WTC11 (cell line): ENCODE measurements around the gene C9. TPM values are rescaled to one million over a fixed set of nuclear protein-coding genes. Genes with fewer than 3 reads are reported as not detected.

Source experiments
- ATAC-seq: fragments of 200-7000 bp; cut with Tn5 transposase; 2 replicates; pipeline ENCODE4 v1.10.0; 2021; ENCODE audit warnings: mild to moderate bottlenecking, moderate library complexity
- CTCF ChIA-PET: fragments of 300-600 bp; sonication (Branson Sonifier 250); formaldehyde crosslinking; loops from one replicate; lab custom pipeline; 2021; ENCODE audit warnings: antibody characterized with exemption; lab: Charles Lee
- POLR2A ChIA-PET: fragments of 350-600 bp; sonication (Branson Sonifier 250); formaldehyde crosslinking; loops from one replicate; lab custom pipeline; 2021; ENCODE audit warnings: antibody characterized with exemption; lab: Charles Lee
- DNase-seq: peaks from one replicate; pipeline ENCODE4 v3.0.0; 2021; ENCODE audit warnings: low spot score
- H3K27ac Mint-ChIP-seq: 2 replicates; pipeline ENCODE4 v1.8.0; 2021; ENCODE audit warnings: mixed read lengths
- H3K27me3 Mint-ChIP-seq: 2 replicates; pipeline ENCODE4 v1.8.0; 2021; ENCODE audit warnings: low read depth, mild to moderate bottlenecking, moderate library complexity, mixed read lengths
- H3K36me3 Mint-ChIP-seq: 2 replicates; pipeline ENCODE4 v1.8.0; 2021; ENCODE audit warnings: mixed read lengths
- H3K4me1 Mint-ChIP-seq: 2 replicates; pipeline ENCODE4 v1.8.0; 2022; ENCODE audit warnings: mixed read lengths
- H3K4me3 Mint-ChIP-seq: 2 replicates; pipeline ENCODE4 v1.8.0; 2021; ENCODE audit warnings: mild to moderate bottlenecking, moderate library complexity, mixed read lengths
- H3K9me3 Mint-ChIP-seq: 2 replicates; pipeline ENCODE4 v1.8.0; 2021; ENCODE audit warnings: mixed read lengths
- CREM ChIP-seq: sonication (generic); formaldehyde crosslinking; IDR thresholded peaks from 2 replicates; pipeline ENCODE4 v1.8.1; 2022; ENCODE audit warnings: mild to moderate bottlenecking, missing genetic modification reagents, moderate library complexity
- IRF2 ChIP-seq: sonication (generic); formaldehyde crosslinking; IDR thresholded peaks from 2 replicates; pipeline ENCODE4 v1.8.0; 2022; ENCODE audit warnings: low read depth, missing genetic modification reagents, borderline replicate concordance
- JAZF1 ChIP-seq: fragments of 250-450 bp; sonication (Bioruptor Pico); IDR thresholded peaks from 2 replicates; pipeline ENCODE4 v1.9.0; 2021; ENCODE audit warnings: moderate library complexity, mild to moderate bottlenecking, inconsistent platforms
- KAT7 ChIP-seq: sonication (generic); formaldehyde crosslinking; IDR thresholded peaks from 2 replicates; pipeline ENCODE4 v1.8.1; 2023; ENCODE audit warnings: missing genetic modification reagents, mild to moderate bottlenecking, borderline replicate concordance
- MYBL2 ChIP-seq: sonication (generic); formaldehyde crosslinking; IDR thresholded peaks from 2 replicates; pipeline ENCODE4 v1.8.1; 2023; ENCODE audit warnings: mild to moderate bottlenecking, moderate library complexity, missing genetic modification reagents
- NFATC4 ChIP-seq: fragments of 250-450 bp; sonication (Bioruptor Pico); IDR thresholded peaks from 2 replicates; pipeline ENCODE4 v1.9.0; 2021; ENCODE audit warnings: mild to moderate bottlenecking
- NR2C2 ChIP-seq: sonication (generic); formaldehyde crosslinking; IDR thresholded peaks from 2 replicates; pipeline ENCODE4 v1.8.0; 2022; ENCODE audit warnings: mild to moderate bottlenecking, missing genetic modification reagents
- RELA ChIP-seq: sonication (generic); formaldehyde crosslinking; IDR thresholded peaks from 2 replicates; pipeline ENCODE4 v1.8.1; 2022; ENCODE audit warnings: missing genetic modification reagents, mild to moderate bottlenecking, borderline replicate concordance
- RORB ChIP-seq: fragments of 250-450 bp; sonication (Bioruptor Pico); IDR thresholded peaks from 2 replicates; pipeline ENCODE4 v1.9.0; 2021; ENCODE audit warnings: mild to moderate bottlenecking
- TP53 ChIP-seq: sonication (generic); formaldehyde crosslinking; IDR thresholded peaks from 2 replicates; pipeline ENCODE4 v1.8.1; 2023; ENCODE audit warnings: mild to moderate bottlenecking, missing genetic modification reagents
- ZNF121 ChIP-seq: sonication (generic); formaldehyde crosslinking; IDR thresholded peaks from 2 replicates; pipeline ENCODE4 v1.8.0; 2023; ENCODE audit warnings: missing genetic modification reagents
- ZNF317 ChIP-seq: sonication (generic); formaldehyde crosslinking; IDR thresholded peaks from 2 replicates; pipeline ENCODE4 v1.8.1; 2023; ENCODE audit warnings: low read depth, mild to moderate bottlenecking, moderate library complexity, missing genetic modification reagents, borderline replicate concordance
- ZNF416 ChIP-seq: fragments of 250-450 bp; sonication (Bioruptor Pico); IDR thresholded peaks from 2 replicates; pipeline ENCODE4 v1.9.0; 2021; ENCODE audit warnings: mild to moderate bottlenecking, inconsistent platforms
- ZNF532 ChIP-seq: fragments of 250-450 bp; sonication (Bioruptor Pico); IDR thresholded peaks from 2 replicates; pipeline ENCODE4 v1.9.0; 2021; ENCODE audit warnings: mild to moderate bottlenecking, borderline replicate concordance
- total RNA-seq: library from RNA; stranded (reverse); gene quantifications from 3 replicates; pipeline ENCODE4 v1.2.3, GENCODE V29; 2021
- TF ChIP-seq, protein P1 (sequence below): fragments of 250-450 bp; sonication (Bioruptor Pico); IDR thresholded peaks from 2 replicates; pipeline ENCODE4 v1.9.0; 2021; ENCODE audit warnings: mild to moderate bottlenecking
- TF ChIP-seq, protein P2 (sequence below): fragments of 250-450 bp; sonication (Bioruptor Pico); IDR thresholded peaks from 2 replicates; pipeline ENCODE4 v2.1.2; 2022; ENCODE audit warnings: mild to moderate bottlenecking, moderate library complexity
- TF ChIP-seq, protein P3 (sequence below): sonication (generic); formaldehyde crosslinking; IDR thresholded peaks from 2 replicates; pipeline ENCODE4 v1.8.1; 2023; ENCODE audit warnings: mild to moderate bottlenecking, missing genetic modification reagents, moderate library complexity
- TF ChIP-seq, protein P4 (sequence below): sonication (generic); formaldehyde crosslinking; IDR thresholded peaks from 2 replicates; pipeline ENCODE4 v1.8.0; 2022; ENCODE audit warnings: mild to moderate bottlenecking, missing genetic modification reagents

The C9 gene
- total RNA-seq, 1 experiment from 2014 or later: 0.07 TPM

GRCh38 chr5:39331861-39332381 is 32.4 kb downstream of the C9 start:
- Mint-ChIP-seq H3K9me3 (peaks cover 18% of the 10 kb centered on the region), H3K4me1 (peaks cover 10% of the 10 kb centered on the region), H3K27me3 (peaks cover 3% of the 10 kb centered on the region; the same call in 1 of the 2 replicates), H3K27ac (no peak overlapping the region), H3K36me3 (peaks cover 15% of the 10 kb centered on the region), H3K4me3 (no peak overlapping the region)
- ATAC-seq (no peak), DNase-seq (no peak)
- ChIA-PET POLR2A (no interaction called here), CTCF (no interaction called here)
- TF ChIP-seq, protein P1, sequence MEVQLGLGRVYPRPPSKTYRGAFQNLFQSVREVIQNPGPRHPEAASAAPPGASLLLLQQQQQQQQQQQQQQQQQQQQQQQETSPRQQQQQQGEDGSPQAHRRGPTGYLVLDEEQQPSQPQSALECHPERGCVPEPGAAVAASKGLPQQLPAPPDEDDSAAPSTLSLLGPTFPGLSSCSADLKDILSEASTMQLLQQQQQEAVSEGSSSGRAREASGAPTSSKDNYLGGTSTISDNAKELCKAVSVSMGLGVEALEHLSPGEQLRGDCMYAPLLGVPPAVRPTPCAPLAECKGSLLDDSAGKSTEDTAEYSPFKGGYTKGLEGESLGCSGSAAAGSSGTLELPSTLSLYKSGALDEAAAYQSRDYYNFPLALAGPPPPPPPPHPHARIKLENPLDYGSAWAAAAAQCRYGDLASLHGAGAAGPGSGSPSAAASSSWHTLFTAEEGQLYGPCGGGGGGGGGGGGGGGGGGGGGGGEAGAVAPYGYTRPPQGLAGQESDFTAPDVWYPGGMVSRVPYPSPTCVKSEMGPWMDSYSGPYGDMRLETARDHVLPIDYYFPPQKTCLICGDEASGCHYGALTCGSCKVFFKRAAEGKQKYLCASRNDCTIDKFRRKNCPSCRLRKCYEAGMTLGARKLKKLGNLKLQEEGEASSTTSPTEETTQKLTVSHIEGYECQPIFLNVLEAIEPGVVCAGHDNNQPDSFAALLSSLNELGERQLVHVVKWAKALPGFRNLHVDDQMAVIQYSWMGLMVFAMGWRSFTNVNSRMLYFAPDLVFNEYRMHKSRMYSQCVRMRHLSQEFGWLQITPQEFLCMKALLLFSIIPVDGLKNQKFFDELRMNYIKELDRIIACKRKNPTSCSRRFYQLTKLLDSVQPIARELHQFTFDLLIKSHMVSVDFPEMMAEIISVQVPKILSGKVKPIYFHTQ (CRISPR knock-in tag): no peak
- no peak for TF ChIP-seq ZNF121 (CRISPR knock-in tag)
- TF ChIP-seq, protein P2, sequence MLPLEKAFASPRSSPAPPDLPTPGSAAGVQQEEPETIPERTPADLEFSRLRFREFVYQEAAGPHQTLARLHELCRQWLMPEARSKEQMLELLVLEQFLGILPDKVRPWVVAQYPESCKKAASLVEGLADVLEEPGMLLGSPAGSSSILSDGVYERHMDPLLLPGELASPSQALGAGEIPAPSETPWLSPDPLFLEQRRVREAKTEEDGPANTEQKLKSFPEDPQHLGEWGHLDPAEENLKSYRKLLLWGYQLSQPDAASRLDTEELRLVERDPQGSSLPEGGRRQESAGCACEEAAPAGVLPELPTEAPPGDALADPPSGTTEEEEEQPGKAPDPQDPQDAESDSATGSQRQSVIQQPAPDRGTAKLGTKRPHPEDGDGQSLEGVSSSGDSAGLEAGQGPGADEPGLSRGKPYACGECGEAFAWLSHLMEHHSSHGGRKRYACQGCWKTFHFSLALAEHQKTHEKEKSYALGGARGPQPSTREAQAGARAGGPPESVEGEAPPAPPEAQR (CRISPR knock-in tag): no peak
- TF ChIP-seq, protein P3, sequence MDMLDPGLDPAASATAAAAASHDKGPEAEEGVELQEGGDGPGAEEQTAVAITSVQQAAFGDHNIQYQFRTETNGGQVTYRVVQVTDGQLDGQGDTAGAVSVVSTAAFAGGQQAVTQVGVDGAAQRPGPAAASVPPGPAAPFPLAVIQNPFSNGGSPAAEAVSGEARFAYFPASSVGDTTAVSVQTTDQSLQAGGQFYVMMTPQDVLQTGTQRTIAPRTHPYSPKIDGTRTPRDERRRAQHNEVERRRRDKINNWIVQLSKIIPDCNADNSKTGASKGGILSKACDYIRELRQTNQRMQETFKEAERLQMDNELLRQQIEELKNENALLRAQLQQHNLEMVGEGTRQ (CRISPR knock-in tag): no peak
- TF ChIP-seq IRF2 (CRISPR knock-in tag): no peak
- no peak for TF ChIP-seq JAZF1
- TF ChIP-seq, protein P4, sequence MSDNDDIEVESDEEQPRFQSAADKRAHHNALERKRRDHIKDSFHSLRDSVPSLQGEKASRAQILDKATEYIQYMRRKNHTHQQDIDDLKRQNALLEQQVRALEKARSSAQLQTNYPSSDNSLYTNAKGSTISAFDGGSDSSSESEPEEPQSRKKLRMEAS (CRISPR knock-in tag): no peak
- TF ChIP-seq ZNF416 (CRISPR knock-in tag): no peak
- no peak for TF ChIP-seq NFATC4 (CRISPR knock-in tag)
- no peak for TF ChIP-seq TP53 (CRISPR knock-in tag)

- no peak overlapping the region for H3K4me3 Mint-ChIP-seq
- peaks cover 7% of the 10 kb centered on the region; the same call in 1 of the 2 replicates for H3K9me3 Mint-ChIP-seq
- CTCF ChIA-PET: interaction anchor here (1.9 kb wide), 1 partner anchor 47 kb away, joined by 6 read pairs; no protein-coding TSS in a partner anchor
- TF ChIP-seq NR2C2 (CRISPR knock-in tag) (no peak), ZNF317 (CRISPR knock-in tag) (no peak), RORB (no peak), KAT7 (CRISPR knock-in tag) (no peak), CREM (CRISPR knock-in tag) (no peak), RELA (CRISPR knock-in tag) (no peak), MYBL2 (CRISPR knock-in tag) (no peak), ZNF532 (CRISPR knock-in tag) (no peak)
- TF ChIP-seq, protein P1 (CRISPR knock-in tag): no peak
- TF ChIP-seq, all 79 proteins: peak for 0
- Mint-ChIP-seq H3K27me3 (no peaks in the 10 kb centered on the region), H3K36me3 (peaks cover 7% of the 10 kb centered on the region; the same call in 1 of the 2 replicates), H3K4me1 (peaks cover 7% of the 10 kb centered on the region), H3K27ac (no peak overlapping the region)
- DNase-seq (no peak), ATAC-seq (no peak)
- POLR2A ChIA-PET: no interaction called here
Measured at GRCh38 chr5:39328731-39329130, 35.6 kb downstream of the C9 start.
